Measurements from ENCODE around the gene EIF4A3.
"Not testable (repeated sequence)": the region's sequence is repeated elsewhere in the genome, so short reads cannot be mapped to it uniquely, and the experiment has no call there.

EIF4A3 gene

GRCh38 chr17:80173126-80173525 lies 26.2 kb upstream of the EIF4A3 start:
- DNase-seq (ENCODE audit: low read depth): no peak

- DNase-seq (ENCODE audit: low read depth): no peak
Measured at GRCh38 chr17:80171681-80172080, 24.8 kb upstream of the EIF4A3 start.

GRCh38 chr17:80169784-80170500 lies 23.0 kb upstream of the EIF4A3 start, which contains the start of gene CARD14:
TSS of gene CARD14 (plus strand) at chr17:80170030. CDS start at chr17:80181439, 11,409 bp downstream.
- DNase-seq (ENCODE audit: low read depth): no peak

- DNase-seq (ENCODE audit: low read depth): no peak
Measured at GRCh38 chr17:80169107-80169506, 22.2 kb upstream of the EIF4A3 start.

GRCh38 chr17:80168371-80168770 lies 21.4 kb upstream of the EIF4A3 start:
- DNase-seq (ENCODE audit: low read depth): no peak

GRCh38 chr17:80166446-80166845 lies 19.5 kb upstream of the EIF4A3 start:
- DNase-seq (ENCODE audit: low read depth): no peak

GRCh38 chr17:80164185-80164584 lies 17.3 kb upstream of the EIF4A3 start:
- no peak for DNase-seq (ENCODE audit: low read depth)

- DNase-seq (ENCODE audit: low read depth): no peak
Measured at GRCh38 chr17:80163336-80163735, 16.4 kb upstream of the EIF4A3 start.

GRCh38 chr17:80160536-80160935 lies 13.6 kb upstream of the EIF4A3 start:
- DNase-seq (ENCODE audit: low read depth): no peak

GRCh38 chr17:80158846-80159245 lies 11.9 kb upstream of the EIF4A3 start:
- no peak for DNase-seq (ENCODE audit: low read depth)

GRCh38 chr17:80155600-80155999 lies 8.7 kb upstream of the EIF4A3 start:
- not testable (repeated sequence) for DNase-seq (ENCODE audit: low read depth)

GRCh38 chr17:80154166-80154565 lies 7.2 kb upstream of the EIF4A3 start:
- DNase-seq (ENCODE audit: low read depth): no peak

- no peak for DNase-seq (ENCODE audit: low read depth)
Measured at GRCh38 chr17:80153004-80153403, 6.1 kb upstream of the EIF4A3 start.

GRCh38 chr17:80152081-80152702 lies 5.3 kb upstream of the EIF4A3 start:
- no peak for DNase-seq (ENCODE audit: low read depth)

GRCh38 chr17:80151333-80151732 lies 4.4 kb upstream of the EIF4A3 start:
- DNase-seq (ENCODE audit: low read depth): no peak

GRCh38 chr17:80146121-80147034 lies 550 bp downstream of the EIF4A3 start:
- DNase-seq (ENCODE audit: low read depth): no peak

GRCh38 chr17:80145076-80146075 lies 1.6 kb downstream of the EIF4A3 start:
- no peak for DNase-seq (ENCODE audit: low read depth)

- DNase-seq (ENCODE audit: low read depth): no peak
Measured at GRCh38 chr17:80142929-80143328, 4.0 kb downstream of the EIF4A3 start.

- DNase-seq (ENCODE audit: low read depth): no peak
Measured at GRCh38 chr17:80141463-80142165, 5.3 kb downstream of the EIF4A3 start.

GRCh38 chr17:80138856-80139426 lies 8.0 kb downstream of the EIF4A3 start:
- DNase-seq (ENCODE audit: low read depth): no peak
